GM18526 (cell line): ENCODE results near the gene RNASE4.
A peak's percentile ranks its signal among the peaks of the same experiment; 100 is the strongest.

Experiments
- POLR2A ChIP-seq: IDR thresholded peaks from 3 replicates; pipeline ENCODE4 v1.6.1; 2011; ENCODE audit not compliant: insufficient read length; ENCODE audit errors: extremely low read depth

RNASE4 gene

GRCh38 chr14:20662968-20663732 lies 21.2 kb upstream of the RNASE4 start:
- TF ChIP-seq POLR2A: peak; percentile 39

GRCh38 chr14:20666400-20666961 lies 17.9 kb upstream of the RNASE4 start:
- TF ChIP-seq POLR2A: peak; percentile 34

- TF ChIP-seq POLR2A: peak; percentile 40
These were observed 16.4 kb upstream of the RNASE4 start for GRCh38 chr14:20667957-20668356.

GRCh38 chr14:20668969-20669368 lies 15.4 kb upstream of the RNASE4 start:
- TF ChIP-seq POLR2A: no peak

- no peak for TF ChIP-seq POLR2A
These were observed 12.6 kb upstream of the RNASE4 start for GRCh38 chr14:20671597-20672283.

GRCh38 chr14:20675669-20676068 lies 8.7 kb upstream of the RNASE4 start:
- TF ChIP-seq POLR2A: no peak

GRCh38 chr14:20676072-20676471 lies 8.3 kb upstream of the RNASE4 start:
- TF ChIP-seq POLR2A: no peak

- TF ChIP-seq POLR2A: no peak
These were observed 4.5 kb upstream of the RNASE4 start for GRCh38 chr14:20679907-20680306.

GRCh38 chr14:20680363-20680762 lies 4.0 kb upstream of the RNASE4 start:
- TF ChIP-seq POLR2A: no peak

GRCh38 chr14:20680843-20681347 lies 3.5 kb upstream of the RNASE4 start:
- TF ChIP-seq POLR2A: no peak

- no peak for TF ChIP-seq POLR2A
These were observed 2.8 kb upstream of the RNASE4 start for GRCh38 chr14:20681348-20682126.

- TF ChIP-seq POLR2A: peak; percentile 8
These were observed 2.3 kb upstream of the RNASE4 start for GRCh38 chr14:20682127-20682434.

- TF ChIP-seq POLR2A: peak; percentile 76
These were observed 1.8 kb upstream of the RNASE4 start for GRCh38 chr14:20682435-20683124.

- no peak for TF ChIP-seq POLR2A
These were observed 1.1 kb upstream of the RNASE4 start for GRCh38 chr14:20683125-20683890.
